Activated CD4-positive, alpha-beta T cell treated with anti-CD3 and anti-CD28 coated beads for 1 hour (primary cell): ENCODE measurements around the gene RET.

ENCODE experiments used
- DNase-seq: peaks from one replicate; pipeline ENCODE4 v3.0.0-alpha.2; 2020

Gene RET

DNA sequence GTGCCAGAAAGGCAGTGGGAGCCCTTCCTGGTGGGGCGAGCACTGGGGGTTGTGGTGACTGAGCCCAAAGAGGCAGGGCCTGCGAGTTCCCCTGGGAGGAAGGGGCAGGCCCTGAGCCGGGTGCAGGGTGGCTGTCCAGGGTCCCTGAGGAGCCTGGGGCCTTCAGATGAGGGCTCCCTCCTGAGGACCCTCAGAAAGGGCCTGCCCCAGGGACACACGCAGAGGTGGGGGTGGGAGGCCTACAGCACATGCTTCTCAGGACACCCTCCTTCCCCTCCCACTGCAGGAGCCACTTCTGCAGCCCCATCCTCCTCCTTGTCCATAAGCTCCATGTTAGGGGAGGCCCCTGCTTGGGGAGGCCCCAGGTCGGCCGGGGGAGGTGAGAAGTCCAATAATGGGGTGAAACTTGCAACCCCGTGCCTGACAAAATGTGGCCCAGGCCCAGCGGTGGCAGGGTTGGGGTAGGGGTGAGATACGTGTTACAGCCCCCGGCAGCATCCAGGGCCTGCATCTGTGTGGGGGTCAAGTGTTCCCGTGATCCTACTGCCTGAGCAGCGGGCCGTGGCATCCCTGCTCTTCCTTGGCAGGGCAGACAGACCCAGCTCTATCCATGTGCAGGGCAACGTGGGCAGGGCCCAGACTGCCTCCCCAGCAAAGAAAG lies 31.8 kb upstream of the RET start:
- DNase-seq, result no peak

DNA sequence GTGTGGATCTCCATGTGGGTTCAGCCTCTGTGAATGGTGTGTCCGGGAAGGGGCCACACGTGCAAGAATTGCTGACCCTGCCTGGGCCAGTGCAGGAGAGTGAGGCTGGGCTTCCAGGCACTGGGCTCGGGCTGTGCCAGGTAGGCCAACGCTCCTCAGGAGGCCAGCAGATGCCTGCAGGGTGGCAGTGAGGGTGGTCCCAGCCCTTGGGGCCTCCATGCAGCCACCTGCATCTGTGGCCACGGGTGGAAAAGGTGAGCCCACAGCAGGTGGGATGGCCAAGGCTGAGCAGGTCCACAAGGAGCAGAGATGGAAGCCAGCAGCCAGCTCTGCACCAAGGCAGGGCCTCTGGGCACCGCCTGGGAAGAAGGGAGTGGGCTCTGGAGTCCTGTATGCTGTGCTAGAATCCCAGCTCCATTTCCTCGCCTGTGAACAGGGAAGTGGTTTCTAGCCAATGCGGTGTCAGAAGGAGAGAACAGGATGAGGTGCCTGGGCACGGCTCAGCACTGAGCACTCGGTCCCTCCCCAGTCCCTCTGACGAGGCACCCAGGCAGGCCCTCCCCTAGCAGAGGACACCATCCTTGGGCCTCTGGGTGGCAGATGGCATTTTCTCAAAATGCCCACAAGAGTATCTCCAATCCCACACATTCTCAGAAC lies 31.1 kb upstream of the RET start:
- no peak for DNase-seq

DNA sequence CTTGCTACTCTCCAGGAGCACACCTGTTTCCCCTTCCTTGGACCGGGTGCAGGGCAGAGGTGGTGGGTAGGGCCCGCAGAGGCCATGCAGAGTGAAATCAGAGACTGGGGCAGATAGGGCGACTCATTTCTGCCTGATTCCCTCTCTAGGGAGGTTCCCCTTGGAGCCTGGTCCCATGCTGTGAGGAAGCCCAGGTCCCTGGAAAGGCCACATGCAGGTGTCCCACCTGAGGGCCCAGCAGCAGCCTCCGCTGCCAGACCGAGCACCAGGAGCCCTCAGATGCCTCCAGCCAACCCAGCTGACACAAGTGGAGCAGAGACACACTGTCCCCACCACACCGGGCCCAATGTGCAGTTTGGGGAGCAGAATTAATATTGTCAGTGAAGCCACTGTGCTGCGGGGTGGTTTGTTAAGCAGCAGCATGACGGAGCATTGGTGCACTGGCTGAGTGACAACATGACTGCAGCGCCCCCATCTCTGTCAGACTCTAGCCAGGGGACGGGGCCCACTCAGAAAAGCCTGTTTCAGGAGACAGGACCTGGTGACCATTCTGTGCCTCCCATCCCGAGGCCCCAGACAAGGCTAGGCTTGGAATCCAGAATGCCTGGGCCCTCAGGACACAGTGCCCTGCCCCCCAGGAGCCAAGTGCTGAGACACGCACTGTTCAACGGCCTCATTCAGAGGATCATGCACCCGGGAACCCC lies 30.4 kb upstream of the RET start:
- DNase-seq, result no peak

DNA sequence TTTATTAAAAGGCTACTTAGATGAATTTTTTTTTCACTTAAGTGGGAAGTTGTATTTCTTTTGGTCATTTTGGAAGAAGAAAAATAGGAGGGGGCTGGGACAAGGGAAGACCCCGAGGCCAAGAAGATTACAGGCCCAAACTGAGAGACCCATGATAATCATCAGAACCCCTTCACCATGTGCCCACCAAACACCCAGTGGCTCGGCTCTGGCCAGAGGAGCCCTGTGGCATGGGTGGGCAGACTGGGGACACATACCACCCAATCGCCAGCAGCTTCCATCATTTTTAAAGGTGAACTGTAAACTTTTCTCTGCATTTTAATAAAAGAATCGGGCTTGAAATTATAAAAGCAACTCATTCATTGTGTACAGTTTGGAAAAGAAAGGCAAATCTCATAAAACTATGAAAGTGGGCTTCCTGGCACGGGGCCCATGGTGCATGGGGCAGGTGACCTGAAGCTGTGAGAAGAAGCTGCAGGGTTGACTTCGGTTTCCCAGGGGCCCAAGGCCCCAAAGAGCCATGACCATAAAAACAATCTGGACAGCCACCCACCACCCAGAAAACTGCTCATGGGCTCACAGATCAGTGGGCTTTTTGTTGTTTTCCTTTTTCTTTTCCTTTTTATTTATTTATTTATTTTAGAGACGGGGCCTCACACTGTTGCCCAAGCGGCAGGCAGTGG lies 29.4 kb upstream of the RET start:
- DNase-seq, result no peak

DNA sequence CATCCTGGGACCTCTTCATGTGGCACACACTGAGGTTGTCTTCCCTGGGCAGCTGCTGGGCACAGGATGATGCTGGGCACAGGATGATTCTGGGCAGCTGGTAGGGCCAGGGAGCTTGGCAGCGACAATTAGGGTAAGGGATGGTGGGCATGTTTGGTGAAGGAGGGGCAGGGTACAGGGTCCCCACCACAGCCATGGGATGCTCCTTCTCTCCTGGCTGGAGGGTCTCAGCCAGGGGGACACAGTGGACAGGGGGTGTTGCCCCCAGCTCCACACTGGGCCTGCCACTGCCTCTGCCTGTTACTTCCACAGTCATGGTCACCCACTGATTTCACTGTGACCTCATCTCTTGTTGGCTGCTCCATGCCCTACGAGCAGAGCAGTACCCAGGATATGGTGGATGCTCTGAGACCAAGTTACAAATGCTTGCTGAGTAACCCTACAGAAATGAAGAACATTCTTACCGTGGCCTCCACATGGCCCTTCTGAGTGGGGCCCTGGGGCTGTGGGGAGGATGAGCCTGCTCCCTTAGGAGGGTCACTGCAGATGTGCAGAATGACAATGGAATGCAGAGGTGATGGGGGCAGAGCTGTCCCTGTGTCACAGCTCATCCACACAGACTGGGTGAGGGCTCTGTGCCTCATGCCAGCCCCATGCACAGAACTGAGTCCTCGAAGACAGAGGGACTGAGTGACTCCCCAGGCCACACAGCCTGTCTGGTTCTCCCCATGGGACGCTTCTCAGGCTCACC lies 28.4 kb upstream of the RET start:
- DNase-seq, result no peak

DNA sequence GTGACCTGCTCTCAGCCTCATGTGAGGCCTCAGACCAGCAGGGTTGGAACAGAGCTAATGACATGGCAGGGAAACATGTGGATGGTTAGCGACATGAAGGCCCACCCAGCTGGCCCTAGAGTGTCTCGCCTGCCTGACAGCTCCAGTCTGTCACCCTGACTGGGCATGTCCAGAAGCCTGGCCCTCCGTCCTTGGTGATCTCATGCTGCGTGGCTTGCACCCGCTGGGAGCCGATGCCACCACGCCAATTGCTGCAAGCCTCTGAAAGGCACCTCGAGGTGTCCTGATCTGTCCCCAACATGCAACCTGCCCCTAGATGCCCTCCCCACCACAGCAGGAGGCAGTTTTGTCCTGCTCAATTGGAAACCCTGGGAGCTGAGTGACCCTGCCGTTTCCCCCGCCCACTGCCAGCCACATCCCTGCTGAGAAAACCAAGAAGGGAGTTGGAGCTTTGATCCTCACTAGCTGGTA lies 27.8 kb upstream of the RET start:
- no peak for DNase-seq

DNA sequence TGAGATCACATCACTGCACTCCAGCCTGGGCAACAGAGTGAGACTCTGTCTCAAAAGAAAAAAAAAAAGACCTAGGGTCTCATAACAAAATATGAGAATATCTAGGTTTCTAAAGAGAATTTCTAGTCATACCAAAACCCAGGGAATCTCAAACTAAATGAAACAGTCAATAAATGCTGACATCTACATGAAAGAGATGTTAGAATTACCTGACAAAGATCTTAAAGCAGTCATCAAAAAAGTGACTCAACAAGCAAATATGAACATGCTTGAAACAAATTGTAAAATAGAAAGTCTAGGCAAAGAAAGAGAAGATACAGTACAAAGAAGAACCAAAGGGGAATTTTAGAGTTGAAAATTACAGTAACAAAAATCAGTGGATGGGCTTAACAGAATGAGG lies 26.9 kb upstream of the RET start:
- no peak for DNase-seq

DNA sequence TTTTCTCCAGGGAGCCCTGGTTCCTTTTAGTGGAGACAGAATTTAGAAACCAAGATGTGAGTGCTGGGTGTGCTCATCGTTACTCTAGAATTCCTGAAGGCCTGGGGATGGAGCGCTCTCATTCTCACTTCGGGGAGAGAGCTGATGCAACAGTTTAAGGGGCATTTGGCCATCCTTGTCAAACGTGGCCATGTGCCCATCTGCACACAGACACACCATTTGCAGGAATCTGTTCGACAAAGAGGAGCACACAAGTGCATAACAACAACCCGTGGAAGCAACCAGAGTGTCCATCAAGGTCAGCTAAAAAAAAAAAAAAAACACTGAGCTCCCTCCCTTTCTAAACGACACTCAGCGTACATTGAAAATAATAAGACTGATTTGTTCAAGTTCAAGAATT lies 23.0 kb upstream of the RET start:
- no peak for DNase-seq

DNA sequence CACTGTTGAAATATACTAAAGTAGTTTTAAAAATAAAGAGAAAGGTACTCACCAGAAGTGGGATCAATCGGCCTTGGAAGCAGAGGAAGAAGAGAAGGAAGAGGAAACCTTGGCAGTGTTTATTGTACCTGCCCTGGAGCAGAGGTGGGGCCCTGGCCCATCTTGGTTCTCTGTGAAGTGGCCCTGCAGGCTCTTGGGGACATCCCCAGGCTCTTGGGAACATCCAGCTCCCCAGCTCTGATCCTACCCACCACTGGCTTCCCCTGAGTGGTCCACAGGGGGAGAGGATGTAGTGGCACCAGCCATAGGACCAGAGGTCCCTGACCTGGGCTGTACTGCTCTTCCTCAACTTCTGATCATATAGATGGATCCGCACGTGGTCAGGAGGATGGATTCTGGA lies 22.3 kb upstream of the RET start:
- DNase-seq, result no peak

DNA sequence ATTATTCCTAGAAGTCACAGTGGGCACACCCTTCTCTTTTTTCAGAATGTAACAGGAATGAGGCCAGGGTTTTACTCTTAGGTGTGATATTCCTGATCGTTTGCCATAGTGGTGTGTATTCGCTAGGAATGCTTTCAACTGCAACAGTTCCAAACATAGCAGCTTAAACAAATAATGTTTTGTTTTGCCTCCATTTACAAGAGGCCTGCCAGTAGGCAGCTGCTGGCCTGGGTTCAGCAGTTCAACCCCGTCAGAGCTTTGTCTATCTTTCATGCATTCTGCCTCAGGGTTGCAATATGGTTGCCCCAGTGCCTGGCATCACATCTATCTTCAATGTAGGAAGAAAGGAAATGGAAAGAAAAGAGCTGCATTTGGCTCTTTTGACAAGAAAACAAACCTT lies 21.7 kb upstream of the RET start:
- no peak for DNase-seq

DNA sequence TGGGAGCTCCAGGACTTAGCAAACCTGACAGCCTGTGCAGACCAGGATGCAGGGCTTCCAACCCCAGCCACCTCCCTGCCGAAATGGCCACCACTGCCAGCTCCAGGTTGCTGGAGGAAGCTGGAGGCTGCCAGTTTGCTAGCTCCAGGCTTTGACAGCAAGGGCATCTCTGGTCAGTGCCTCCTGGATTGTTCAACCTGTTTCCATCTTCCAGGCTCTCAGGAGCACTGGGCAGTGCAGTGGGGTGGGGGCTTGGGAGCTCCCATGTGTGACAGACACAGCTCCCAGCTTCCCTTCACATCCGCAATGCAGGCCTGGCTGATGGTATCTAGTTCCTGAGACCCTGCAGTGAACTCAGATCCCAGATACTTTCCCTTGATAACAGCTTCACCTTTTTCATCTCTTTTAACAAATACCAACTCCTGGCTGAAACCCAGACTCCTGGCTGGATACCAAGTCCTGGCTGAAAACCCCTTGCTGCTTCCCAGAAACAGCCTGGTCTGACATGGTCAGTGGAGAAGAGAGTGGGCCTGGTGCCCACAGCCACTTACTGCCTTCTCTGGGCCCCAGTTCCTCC lies 20.8 kb upstream of the RET start:
- no peak for DNase-seq

DNA sequence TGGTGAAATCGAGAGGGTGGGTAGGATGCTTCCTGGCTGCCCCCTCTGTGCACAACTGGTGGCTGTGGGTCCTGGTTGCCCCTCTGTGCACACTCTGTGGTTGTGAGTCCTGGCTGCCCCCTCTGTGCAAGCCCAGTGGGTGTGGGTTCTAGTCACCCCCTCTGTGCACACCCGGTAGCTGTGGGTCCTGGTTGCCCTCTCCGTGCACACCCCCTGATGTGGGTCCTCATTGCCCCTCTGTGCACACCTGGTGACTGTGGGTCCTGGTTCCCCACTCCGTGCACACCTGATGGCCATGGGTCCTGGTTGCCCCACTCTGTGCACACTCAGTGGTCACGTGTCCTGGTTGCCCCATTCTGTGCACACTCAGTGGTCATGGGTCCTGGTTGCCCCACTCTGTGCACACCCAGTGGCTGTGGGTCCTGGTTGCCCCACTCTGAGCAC lies 20.3 kb upstream of the RET start:
- DNase-seq, result no peak

DNA sequence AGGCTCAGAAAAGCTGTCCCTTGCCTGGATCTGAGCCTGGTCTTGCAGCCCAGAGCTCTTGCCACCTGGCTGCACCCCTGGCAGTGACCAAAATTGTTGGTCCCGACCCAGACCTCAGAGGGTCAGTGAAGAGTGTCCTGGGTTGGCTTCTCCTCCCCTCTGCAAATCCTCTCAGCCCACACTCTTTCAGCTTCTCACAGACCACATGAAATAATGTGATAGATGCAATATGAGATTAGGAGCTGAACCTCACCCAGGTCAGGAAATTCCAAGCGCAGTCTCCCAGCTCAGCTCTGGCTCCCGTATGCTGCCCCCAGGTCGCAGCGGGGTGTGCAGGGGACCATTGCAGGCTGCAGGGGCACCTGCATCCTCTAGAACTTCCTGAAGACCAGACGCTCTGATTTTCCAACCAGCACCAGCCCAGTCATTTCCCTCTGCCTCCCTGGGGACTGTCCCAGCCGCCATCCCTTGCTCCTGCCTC lies 19.6 kb upstream of the RET start:
- DNase-seq, result no peak

DNA sequence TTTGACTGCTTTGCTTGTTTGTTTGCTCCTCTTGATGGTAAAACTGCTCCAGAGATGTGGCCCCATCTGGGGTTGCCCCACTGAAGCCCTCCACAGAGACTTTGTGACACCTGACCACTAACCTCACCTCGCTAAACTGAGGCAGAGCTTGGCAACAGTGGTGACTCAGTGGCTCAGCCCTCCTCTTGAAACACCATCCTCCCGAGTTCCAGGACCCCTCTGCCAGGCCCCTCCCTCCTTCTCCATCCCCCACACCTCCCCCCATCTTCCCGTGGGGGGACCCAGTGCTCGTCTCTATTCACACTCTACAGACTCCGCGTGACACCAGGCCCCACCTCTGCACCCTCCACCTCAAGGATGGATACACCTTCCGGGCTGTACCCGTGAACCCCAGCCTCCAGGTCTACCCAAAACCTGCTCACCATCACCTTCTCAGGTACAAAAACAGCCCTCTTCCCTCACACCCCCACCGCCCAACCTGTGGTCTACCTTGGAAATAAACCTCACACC lies 19.0 kb upstream of the RET start:
- DNase-seq, result no peak

DNA sequence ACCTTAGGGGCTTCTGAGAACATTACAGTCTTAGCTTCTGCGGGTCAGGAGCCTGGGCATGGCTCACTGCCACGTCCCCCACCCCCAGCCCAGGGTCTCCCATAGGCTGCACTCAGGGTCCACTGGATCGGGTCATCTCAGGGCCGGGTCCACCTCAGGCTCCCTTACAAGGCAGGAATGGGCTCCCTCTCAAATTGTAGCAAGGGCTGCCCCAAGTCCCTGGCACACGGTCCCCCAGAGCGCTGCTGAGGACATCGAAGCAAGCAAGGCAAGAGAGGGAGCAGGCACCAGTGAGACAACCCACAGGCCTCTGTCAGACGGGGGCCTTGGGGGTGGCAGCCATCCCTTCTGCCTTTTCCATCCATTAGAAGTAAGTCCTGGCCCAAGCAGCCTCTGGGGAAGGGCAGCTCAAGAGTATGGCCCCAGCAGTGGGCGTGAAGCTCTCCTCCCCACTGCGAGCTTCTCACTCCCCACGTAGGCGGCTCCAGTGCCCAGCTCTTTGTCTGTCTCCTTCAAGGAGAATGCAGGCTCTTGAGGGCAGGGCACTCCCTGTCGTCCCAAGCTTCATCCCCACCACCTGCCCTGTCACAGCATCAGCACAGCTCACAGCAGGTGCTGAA lies 18.0 kb upstream of the RET start:
- DNase-seq, result no peak

DNA sequence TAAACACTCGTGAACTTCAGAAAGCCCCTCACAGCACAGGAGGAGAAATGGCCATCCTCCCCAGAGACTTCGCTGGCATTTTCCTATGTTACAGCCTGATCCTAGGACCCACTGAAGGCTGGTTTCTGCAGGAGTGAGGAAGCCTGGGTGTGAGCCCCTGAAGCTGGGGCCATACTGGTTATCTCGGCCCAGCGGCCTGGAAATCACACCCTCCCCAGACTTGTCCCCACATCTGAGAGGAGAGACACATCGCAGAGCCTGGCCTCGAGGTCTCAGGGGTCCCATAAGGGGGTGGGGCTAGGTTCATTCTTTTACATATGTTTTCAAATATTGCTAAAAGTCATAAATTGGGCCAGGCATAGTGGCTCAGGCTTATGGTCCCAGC lies 17.5 kb upstream of the RET start:
- no peak for DNase-seq

DNA sequence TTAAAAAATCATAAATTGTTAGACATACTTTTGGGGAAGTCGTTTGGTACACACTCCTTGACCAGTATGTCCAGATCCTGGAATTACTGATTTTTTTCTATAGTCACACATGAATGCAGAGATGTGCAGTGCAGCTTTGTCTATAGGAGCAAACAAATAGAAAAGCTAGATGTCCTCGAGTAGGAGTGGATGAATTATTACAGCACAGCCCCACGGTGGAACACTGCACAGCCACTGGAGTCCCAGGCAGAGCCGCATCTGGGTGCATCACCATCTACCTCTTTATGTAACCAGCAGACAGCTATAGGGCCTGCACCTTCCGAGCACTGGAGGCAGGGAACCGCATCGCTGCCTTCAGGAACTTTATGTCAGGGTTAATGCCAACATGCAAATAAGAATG lies 17.0 kb upstream of the RET start:
- no peak for DNase-seq

DNA sequence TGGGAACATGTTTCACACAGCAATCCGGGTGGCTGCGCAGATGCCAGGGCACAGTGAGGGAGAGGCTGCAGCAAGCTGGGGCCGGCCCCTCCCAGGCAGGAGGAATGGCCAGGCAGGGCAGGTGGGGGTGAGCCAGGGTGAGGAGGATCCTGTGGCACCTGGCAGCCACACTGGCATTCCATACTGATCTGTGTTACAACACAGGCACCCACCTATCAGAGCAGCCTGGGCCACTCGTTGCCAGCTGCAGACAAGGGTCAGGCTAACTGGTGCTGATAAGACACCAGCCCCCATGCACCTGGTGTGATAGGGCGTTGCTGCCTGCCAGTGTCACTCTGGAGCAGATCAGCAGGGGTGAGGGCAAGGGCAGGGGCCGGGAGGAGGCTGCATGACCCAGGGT lies 16.6 kb upstream of the RET start:
- no peak for DNase-seq

DNA sequence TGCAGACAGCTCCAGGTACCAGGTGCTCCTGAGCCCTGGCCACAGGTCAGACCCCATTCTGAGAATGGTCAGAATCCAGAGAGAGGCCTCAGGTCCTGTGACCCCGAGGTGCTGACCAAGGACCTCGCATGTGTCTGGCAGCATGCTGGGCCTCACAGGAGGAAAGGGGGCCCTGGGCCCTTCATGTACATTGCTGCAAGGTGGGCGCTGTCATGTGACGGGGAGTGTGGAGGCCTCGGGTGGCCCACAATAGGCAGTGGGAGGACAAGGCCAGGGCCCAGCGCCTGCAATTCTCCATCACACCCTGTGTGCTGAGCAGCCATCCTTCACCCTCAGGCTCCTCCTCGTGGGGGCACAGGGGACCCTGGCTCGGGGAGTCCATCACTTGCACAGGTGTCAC lies 15.5 kb upstream of the RET start:
- DNase-seq, result no peak

DNA sequence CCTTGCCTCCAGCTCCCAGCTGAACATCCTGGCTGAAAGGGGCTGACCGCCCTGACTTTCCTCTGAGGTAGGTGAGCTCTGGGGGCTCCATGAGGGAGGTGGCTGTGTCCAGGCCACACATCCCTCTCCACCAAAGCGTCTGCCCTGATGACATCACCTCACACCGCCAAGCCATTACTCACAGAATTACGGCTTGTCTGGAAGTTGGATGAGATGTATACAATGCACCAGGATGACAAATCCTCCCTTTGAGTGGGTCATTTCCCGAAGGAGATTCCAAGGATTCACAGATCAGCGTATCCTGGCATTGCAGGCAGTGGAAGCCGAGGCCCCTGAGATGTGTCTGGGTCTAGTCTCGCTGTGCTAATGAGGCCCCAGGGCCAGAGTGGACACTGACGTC lies 15.1 kb upstream of the RET start:
- DNase-seq, result no peak

DNA sequence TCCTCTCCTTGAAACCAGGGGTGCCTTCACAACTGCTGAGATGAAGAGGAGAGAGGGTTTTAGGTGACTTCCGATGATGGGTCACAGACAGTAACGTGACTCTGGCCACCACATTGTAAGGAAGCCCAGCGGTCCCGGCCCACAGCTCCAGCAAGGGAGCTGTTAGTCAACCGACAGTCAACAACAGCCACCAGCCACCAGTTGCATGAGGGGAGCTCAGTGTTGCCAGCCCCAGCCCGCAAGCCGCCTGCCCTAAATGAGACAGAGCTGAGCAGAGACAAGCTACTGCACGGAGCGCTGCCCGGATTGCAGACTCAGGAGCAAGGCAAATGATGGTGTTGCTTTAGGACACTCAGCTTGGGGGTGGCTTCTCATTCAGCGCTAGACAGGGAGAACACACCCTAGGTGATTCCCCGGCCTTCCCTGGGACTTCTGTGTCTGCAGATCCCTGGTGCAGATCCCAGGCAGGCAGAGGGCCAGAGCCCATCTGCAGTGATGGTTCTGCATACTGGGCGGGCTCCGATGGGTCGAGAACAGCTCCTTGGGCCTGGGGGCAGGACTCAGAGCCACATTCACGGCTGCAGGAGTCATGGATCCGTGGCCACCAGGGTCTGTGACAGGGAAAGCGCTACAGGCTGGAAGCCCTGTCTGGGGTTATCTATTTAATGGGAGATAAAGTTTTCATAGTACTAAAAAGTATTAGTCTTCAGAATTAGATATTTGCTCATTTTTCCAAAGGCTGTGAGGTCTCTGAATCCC lies 14.3 kb upstream of the RET start:
- DNase-seq, result no peak
